Activated T-cell treated with anti-CD3 and anti-CD28 coated beads, Interleukin-2, amount 50 U/mL, for 72 hours (primary cell): ENCODE results near the gene DCBLD1. TPM values are rescaled to one million over a fixed set of nuclear protein-coding genes. Genes with fewer than 3 reads are reported as not detected.
A peak's percentile ranks its signal among the peaks of the same experiment; 100 is the strongest.
"Not testable (repeated sequence)": the region's sequence is repeated elsewhere in the genome, so short reads cannot be mapped to it uniquely, and the experiment has no call there.

Experiments used
- ATAC-seq, 2 donors: fragments of 150-1000 bp; cut with Tn5 transposase; replicated peaks in 1 of 2; 2 replicates each; pipeline ENCODE4 v1.10.0; 2021; ENCODE audit warnings: moderate library complexity in 2 of 2, mild to moderate bottlenecking in 1 of 2
- DNase-seq, 2 donors: peaks; one replicate each; pipeline ENCODE4 v3.0.0; 2021 to 2022; ENCODE audit warnings: mixed read lengths in 1 of 2
- H3K27ac Mint-ChIP-seq: one replicate; pipeline ENCODE4 v1.8.0; 2022; ENCODE audit warnings: mild to moderate bottlenecking, moderate library complexity, mixed read lengths
- H3K27me3 Mint-ChIP-seq: one replicate; pipeline ENCODE4 v1.8.0; 2022; ENCODE audit warnings: low read depth, mixed read lengths
- H3K36me3 Mint-ChIP-seq, 2 donors: one replicate each; pipeline ENCODE4 v1.8.0; 2022; ENCODE audit warnings: mixed read lengths in 2 of 2, mild to moderate bottlenecking in 1 of 2; ENCODE audit not compliant: insufficient read depth in 2 of 2
- H3K4me1 Mint-ChIP-seq: one replicate; pipeline ENCODE4 v1.8.0; 2022; ENCODE audit warnings: low read depth, mixed read lengths
- H3K4me3 Mint-ChIP-seq, 2 donors: one replicate each; pipeline ENCODE4 v1.8.0; 2022; ENCODE audit warnings: mild to moderate bottlenecking in 2 of 2, mixed read lengths in 2 of 2, moderate library complexity in 2 of 2
- H3K9me3 Mint-ChIP-seq, 2 donors: one replicate each; pipeline ENCODE4 v1.8.0; 2022; ENCODE audit warnings: mixed read lengths in 2 of 2
- total RNA-seq, 2 donors: library from RNA; stranded (reverse); gene quantifications; one replicate each; pipeline ENCODE4 v1.2.3, GENCODE V29; 2022

Gene DCBLD1
- 1 to 10 TPM; 2.9 to 3.4 TPM for total RNA-seq

DNA sequence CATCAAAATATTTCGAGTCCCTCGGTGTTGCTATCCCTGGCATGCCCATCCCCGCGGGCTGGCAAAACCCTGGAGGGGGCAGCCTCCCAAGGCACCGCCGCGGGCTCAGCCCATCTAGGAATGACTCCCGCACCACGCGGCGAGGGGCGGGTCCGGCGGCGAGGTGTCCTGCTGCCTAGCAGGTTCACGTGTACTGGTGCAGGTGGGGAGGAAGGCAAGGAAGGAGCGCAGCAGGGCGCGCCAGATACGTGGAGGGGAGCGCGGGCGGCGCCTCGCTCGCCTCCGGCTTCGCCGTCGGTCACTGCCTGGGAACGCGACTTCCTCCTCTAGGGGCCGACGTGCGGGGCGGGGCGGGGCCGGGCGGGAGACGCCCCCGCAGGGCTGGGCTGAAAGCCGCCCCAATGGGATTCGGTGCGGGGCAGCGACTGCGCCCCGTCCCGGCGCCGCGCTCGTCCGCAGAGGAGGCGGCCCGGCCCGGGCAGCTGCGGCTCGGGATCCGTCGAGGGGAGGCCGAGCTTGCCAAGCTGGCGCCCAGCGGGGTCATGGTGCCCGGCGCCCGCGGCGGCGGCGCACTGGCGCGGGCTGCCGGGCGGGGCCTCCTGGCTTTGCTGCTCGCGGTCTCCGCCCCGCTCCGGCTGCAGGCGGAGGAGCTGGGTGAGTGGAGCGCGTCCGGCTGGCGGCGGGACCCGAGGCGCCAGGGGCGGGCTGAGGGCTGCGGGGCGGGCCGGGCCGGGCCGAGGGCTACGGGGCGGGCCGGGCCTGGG lies at the start of gene DCBLD1:
Gene DCBLD1 (plus strand): TSS at position 435 of the 764 bp plus-strand sequence. CDS start 108 bp downstream, at position 543.
- peaks cover 63% of the 10 kb centered on the region for H3K27me3 Mint-ChIP-seq
- DNase-seq (peak; percentile 70 to 76), ATAC-seq (peak; percentile 88 to 89)
- no peaks in the 10 kb centered on the region for H3K9me3 Mint-ChIP-seq
- peaks cover 0 to 2% of the 10 kb centered on the region in 2 donors for H3K36me3 Mint-ChIP-seq
- H3K4me3 Mint-ChIP-seq: peak within 1 kb of the TSS; percentile 97 to 99
- H3K4me1 Mint-ChIP-seq: peaks cover 22% of the 10 kb centered on the region
- peak within 1 kb of the TSS; percentile 87 for H3K27ac Mint-ChIP-seq

GRCh38 chr6:117440706-117441525 lies 41.6 kb upstream of the DCBLD1 start:
- Mint-ChIP-seq H3K4me3 (no peak overlapping the region), H3K27ac (no peak overlapping the region), H3K4me1 (no peaks in the 10 kb centered on the region), H3K27me3 (peaks cover 35% of the 10 kb centered on the region), H3K36me3 (no peaks in the 10 kb centered on the region), H3K9me3 (no peaks in the 10 kb centered on the region)
- ATAC-seq (no peak), DNase-seq (no peak)

DNA sequence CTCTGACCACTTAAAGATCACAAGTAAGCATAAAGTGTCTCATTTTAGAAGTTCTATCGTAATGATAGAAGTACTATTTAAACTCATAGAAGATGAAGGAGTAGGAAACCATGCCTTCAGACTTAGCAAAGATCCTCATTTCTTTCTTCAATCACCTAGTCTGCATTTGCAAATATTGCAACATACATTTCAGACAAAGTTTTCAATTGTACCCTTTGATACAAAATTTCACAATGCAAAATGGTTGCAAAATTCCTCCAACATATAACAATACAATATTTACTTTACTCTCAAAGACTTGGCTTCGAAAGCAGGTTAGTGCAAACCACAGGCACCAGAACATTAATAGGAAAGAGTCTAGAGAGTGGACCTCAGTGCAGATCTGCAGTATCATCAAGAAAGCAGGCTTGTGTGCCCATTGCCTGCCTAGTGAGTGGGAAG lies 40.6 kb upstream of the DCBLD1 start:
- Mint-ChIP-seq H3K4me1 (no peaks in the 10 kb centered on the region), H3K27me3 (peaks cover 38% of the 10 kb centered on the region), H3K27ac (no peak overlapping the region), H3K36me3 (no peaks in the 10 kb centered on the region), H3K4me3 (no peak overlapping the region), H3K9me3 (no peaks in the 10 kb centered on the region)
- ATAC-seq (no peak), DNase-seq (no peak)

DNA sequence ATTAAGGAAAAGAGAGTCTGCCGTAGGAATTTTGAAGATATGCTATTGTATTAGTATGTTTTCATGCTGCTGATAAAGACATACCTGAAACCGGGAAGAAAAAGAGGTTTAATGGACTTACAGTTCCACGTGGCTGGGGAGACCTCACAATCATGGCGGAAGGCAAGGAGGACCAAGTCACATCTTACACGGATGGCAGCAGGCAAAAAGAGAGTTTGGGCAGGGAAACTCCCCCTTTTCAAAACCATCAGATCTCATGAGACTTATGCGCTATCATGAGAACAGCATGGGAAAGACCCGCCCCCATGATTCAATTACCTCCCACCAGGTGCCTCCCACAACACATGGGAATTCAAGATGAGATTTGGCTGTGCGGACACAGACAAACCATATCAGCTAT lies 40.2 kb upstream of the DCBLD1 start:
- H3K27ac Mint-ChIP-seq, ATAC-seq, H3K9me3 Mint-ChIP-seq, H3K36me3 Mint-ChIP-seq, DNase-seq, H3K4me1 Mint-ChIP-seq, H3K4me3 Mint-ChIP-seq: not testable (repeated sequence)
- H3K27me3 Mint-ChIP-seq: peaks cover 43% of the 10 kb centered on the region

GRCh38 chr6:117444600-117444999 lies 37.9 kb upstream of the DCBLD1 start:
- no peaks in the 10 kb centered on the region for H3K36me3 Mint-ChIP-seq
- H3K4me1 Mint-ChIP-seq: no peaks in the 10 kb centered on the region
- peaks cover 56% of the 10 kb centered on the region for H3K27me3 Mint-ChIP-seq
- H3K4me3 Mint-ChIP-seq: no peak overlapping the region
- no peak for ATAC-seq
- no peaks in the 10 kb centered on the region for H3K9me3 Mint-ChIP-seq
- DNase-seq: no peak
- no peak overlapping the region for H3K27ac Mint-ChIP-seq

DNA sequence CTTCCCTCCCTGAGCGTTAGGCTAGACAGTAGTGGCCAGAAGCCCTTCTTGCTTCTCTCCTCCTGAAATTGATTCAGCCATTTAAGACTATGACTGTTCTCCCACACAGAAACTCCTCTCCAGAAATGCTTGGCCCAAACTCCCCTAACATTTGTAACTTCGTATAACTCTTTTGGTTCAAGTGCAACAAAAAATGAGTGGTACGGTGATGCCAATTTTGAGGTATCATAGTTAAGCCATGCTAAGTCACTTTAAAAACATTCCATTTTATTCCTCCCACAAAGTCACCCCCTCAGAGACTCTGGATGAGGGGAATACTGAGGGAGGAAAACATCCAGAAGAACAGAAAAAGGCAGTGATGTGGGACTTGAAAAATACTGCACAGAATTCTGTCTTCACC lies 35.6 kb upstream of the DCBLD1 start:
- Mint-ChIP-seq H3K4me1 (no peaks in the 10 kb centered on the region), H3K9me3 (no peaks in the 10 kb centered on the region), H3K27ac (no peak overlapping the region)

DNA sequence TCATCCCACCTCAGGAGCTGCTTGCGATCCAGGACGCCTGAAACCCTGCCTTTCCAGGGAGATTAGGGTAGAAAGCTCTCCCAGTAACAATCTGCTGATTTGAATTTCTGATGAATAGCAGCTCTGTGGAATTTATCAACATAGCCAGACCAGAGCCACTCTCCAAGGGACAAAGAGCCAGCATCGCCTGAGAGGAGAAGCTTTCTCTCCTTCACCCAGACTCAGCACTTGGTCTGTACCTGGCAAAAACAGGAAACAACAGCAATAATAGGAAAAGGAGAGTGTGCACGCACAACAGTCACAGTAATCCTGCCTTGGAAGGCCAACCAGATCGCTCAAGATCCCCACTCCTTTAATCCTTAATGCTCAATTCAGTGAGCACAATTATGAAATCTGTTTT lies 34.5 kb upstream of the DCBLD1 start:
- Mint-ChIP-seq H3K4me3 (no peak overlapping the region), H3K36me3 (no peaks in the 10 kb centered on the region), H3K4me1 (no peaks in the 10 kb centered on the region), H3K27ac (no peak overlapping the region), H3K9me3 (no peaks in the 10 kb centered on the region), H3K27me3 (peaks cover 55% of the 10 kb centered on the region)
- DNase-seq: no peak
- ATAC-seq: no peak

More for the DNA sequence above, 35.6 kb upstream of the DCBLD1 start:
- Mint-ChIP-seq H3K27me3 (peaks cover 67% of the 10 kb centered on the region), H3K4me3 (no peak overlapping the region), H3K36me3 (no peaks in the 10 kb centered on the region)
- ATAC-seq: no peak
- no peak for DNase-seq

DNA sequence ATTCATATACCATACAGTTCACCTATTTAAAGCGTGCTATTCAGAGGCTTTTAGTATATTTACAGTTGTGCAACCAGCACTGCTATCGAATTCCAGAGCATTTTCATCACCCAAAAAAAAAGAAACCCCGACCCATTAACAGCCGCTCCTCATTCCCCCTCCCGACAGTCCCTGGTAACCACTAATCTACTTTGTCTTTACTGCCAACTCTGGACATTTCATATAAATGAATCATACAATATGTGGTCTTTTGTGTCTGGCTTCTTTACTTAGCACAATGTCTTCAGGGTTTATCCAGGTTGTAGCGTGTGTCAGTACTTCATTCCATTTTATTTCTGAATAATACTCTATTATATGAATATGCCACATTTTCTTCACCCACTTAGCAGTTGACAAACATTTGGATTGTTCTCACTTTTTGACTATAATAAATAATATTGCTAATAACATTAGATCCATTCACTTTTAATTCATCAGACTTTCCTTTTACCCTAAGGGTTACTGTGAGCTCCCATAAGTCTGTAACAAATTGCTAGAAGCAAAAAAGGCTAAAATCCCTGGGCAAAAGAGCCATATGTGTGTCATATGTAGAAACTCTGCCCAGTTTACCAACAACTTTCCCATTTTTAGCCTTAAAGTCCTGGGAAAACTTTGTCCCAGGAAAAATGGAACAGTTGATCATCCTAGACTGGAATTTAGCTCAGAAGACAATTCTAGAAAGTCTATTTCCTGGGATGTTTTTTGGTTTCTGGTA lies 33.6 kb upstream of the DCBLD1 start:
- no peak overlapping the region for H3K27ac Mint-ChIP-seq
- ATAC-seq: no peak
- no peaks in the 10 kb centered on the region for H3K36me3 Mint-ChIP-seq
- H3K9me3 Mint-ChIP-seq: no peaks in the 10 kb centered on the region
- H3K4me1 Mint-ChIP-seq: no peaks in the 10 kb centered on the region
- H3K27me3 Mint-ChIP-seq: peaks cover 55% of the 10 kb centered on the region
- no peak for DNase-seq
- no peak overlapping the region for H3K4me3 Mint-ChIP-seq

- DNase-seq: peak; percentile 59 to 65
- H3K27ac Mint-ChIP-seq: no peak overlapping the region
- ATAC-seq: peak; percentile 30 to 40
- no peaks in the 10 kb centered on the region for H3K4me1 Mint-ChIP-seq
- H3K27me3 Mint-ChIP-seq: peaks cover 53% of the 10 kb centered on the region
- H3K9me3 Mint-ChIP-seq: no peaks in the 10 kb centered on the region
- no peaks in the 10 kb centered on the region for H3K36me3 Mint-ChIP-seq
- H3K4me3 Mint-ChIP-seq: no peak overlapping the region
Measured at GRCh38 chr6:117449549-117450439, 32.7 kb upstream of the DCBLD1 start.

- H3K9me3 Mint-ChIP-seq: no peaks in the 10 kb centered on the region
- H3K4me3 Mint-ChIP-seq: no peak overlapping the region
- H3K27me3 Mint-ChIP-seq: peaks cover 41% of the 10 kb centered on the region
- no peaks in the 10 kb centered on the region for H3K4me1 Mint-ChIP-seq
- no peak overlapping the region for H3K27ac Mint-ChIP-seq
- DNase-seq (no peak), ATAC-seq (no peak)
- H3K36me3 Mint-ChIP-seq: no peaks in the 10 kb centered on the region
Measured at GRCh38 chr6:117451671-117452070, 30.8 kb upstream of the DCBLD1 start.

DNA sequence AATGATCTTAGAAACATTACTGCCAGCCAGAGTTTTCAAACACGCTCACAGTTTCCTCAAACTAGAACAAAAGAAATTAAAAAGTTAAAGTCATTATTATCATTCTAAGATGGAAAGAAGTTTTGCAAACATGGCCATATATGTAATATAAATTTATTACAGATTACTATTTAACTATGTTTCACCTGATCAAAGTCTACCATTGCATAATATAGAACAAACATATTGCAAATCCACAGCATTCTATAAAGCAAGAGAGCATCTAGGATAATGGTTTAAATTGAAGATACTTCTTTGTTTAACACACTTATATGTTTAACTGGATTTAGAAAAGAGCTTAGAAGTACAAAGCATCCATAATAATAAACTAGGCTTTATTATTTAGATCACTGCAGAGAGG lies 26.2 kb upstream of the DCBLD1 start:
- Mint-ChIP-seq H3K4me1 (peaks cover 5% of the 10 kb centered on the region), H3K27me3 (peaks cover 8% of the 10 kb centered on the region), H3K4me3 (no peak overlapping the region), H3K27ac (no peak overlapping the region), H3K9me3 (no peaks in the 10 kb centered on the region), H3K36me3 (no peaks in the 10 kb centered on the region)
- no peak for ATAC-seq
- DNase-seq: no peak

- H3K36me3 Mint-ChIP-seq: no peaks in the 10 kb centered on the region
- peaks cover 7% of the 10 kb centered on the region for H3K27me3 Mint-ChIP-seq
- DNase-seq (no peak), ATAC-seq (no peak)
- no peak overlapping the region for H3K4me3 Mint-ChIP-seq
- peaks cover 5% of the 10 kb centered on the region for H3K4me1 Mint-ChIP-seq
- no peaks in the 10 kb centered on the region for H3K9me3 Mint-ChIP-seq
- H3K27ac Mint-ChIP-seq: no peak overlapping the region
Measured at GRCh38 chr6:117456998-117457397, 25.5 kb upstream of the DCBLD1 start.
